GM12801 (cell line): Measurements from ENCODE around the gene FNDC3A.

Experiments used
- TF ChIP-seq, protein P1 (sequence below): IDR thresholded peaks from one replicate; pipeline ENCODE4 v1.5.1; 2011; ENCODE audit warnings: control low read depth; ENCODE audit not compliant: insufficient read length; ENCODE audit errors: extremely low read depth

Gene FNDC3A

DNA sequence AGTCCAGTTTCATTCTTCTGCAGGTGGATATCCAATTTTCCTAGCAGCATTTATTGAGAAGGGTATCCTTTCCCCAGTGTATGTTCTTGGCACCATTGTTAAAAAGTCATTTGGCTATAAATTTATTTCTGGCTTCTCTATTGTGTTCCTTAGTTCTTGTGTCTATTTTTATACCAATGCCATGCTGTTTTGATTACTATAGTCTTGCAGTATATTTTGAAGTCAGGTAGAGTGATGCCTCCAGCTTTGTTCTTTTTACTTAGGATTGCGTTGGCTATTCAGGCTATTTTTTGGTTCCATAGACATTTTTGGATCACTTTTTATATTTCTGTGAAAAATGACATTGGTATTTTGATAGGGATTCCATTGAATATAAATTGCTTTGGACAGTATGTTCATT lies 172.7 kb downstream of the FNDC3A start:
- TF ChIP-seq, protein P1, sequence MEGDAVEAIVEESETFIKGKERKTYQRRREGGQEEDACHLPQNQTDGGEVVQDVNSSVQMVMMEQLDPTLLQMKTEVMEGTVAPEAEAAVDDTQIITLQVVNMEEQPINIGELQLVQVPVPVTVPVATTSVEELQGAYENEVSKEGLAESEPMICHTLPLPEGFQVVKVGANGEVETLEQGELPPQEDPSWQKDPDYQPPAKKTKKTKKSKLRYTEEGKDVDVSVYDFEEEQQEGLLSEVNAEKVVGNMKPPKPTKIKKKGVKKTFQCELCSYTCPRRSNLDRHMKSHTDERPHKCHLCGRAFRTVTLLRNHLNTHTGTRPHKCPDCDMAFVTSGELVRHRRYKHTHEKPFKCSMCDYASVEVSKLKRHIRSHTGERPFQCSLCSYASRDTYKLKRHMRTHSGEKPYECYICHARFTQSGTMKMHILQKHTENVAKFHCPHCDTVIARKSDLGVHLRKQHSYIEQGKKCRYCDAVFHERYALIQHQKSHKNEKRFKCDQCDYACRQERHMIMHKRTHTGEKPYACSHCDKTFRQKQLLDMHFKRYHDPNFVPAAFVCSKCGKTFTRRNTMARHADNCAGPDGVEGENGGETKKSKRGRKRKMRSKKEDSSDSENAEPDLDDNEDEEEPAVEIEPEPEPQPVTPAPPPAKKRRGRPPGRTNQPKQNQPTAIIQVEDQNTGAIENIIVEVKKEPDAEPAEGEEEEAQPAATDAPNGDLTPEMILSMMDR = no peak

DNA sequence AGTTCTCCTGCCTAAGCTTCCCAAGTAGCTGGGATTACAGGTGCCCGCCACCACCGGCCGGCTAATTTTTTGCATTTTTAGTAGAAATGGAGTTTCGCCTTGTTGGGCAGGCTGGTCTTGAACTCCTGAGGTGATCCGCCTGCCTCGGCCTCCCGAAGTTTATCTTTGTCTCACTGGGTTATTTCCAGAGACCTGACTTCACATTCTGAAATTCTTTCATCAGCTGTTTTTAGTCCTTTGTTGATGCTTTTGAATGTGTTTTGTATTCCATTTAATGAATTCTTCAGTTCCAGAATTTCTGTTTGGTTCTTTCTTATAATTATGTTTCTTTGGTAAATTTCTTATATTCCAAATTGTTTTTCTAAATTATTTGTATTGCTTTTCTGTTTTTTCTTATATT lies 189.0 kb downstream of the FNDC3A start:
- TF ChIP-seq, protein P1 = no peak

DNA sequence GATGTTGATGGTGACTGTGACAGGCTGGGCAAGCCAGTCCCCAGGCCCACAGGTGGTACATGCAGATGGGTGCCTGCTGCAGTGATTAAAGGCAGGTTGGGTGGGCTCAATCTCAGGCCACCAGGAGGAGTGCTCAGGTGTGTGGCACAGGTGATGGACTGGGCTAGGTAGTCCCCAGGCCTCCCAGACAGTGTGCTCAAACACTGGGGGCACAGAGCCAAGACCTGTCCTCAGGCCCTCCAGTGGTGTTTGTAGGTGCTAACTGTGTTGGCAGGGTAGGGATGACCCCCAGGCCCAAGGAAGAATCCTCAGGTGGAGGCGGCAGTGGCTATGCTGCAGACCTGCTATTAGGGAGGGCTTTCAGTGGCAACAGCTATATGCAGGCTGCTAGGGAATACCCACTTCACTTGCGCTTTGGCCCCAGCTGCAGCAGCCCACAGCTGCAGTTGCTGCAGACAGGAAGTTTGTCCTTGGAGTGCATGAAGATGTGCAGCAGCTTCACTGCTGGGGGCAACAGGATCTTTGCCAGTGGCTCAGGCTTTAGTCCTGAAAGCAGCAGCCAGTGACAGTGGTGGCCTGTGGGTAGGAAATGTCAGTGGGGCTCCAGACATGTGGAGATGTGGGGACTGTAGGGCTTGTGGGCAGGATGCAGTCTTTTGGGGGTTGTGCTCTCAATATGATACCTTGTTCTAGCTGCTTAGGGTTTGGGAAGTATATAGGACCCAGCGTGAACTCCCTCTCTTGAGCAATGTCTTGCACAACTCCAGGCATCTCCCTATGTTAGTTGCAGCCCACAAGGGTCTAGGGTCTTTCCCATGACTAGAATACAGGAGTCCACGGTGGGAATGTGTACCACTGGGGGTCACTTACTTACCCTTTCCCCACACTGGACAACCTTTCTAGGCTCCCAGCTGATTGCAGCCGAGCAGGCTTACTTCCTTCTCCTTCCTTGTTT lies 190.4 kb downstream of the FNDC3A start:
- TF ChIP-seq, protein P1 = no peak

DNA sequence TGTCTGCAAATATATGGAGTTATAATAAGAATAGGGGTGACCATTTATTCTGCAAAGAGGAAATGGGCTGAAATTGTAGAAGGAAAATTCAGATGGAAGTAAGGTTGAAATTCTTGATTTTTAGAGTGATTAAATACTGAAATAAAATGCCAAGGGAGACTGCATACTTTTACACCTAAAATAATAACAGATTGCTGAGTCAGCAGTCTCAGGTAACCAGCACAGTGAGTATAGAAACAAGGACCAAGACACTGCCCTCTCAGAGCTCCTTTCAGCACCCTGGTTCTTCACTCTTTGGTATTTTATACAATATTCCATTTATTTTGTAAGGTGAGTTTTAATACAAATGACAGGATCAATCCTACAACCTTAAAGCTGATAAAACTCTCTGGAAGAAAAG lies 195.6 kb downstream of the FNDC3A start:
- TF ChIP-seq, protein P1 = no peak

DNA sequence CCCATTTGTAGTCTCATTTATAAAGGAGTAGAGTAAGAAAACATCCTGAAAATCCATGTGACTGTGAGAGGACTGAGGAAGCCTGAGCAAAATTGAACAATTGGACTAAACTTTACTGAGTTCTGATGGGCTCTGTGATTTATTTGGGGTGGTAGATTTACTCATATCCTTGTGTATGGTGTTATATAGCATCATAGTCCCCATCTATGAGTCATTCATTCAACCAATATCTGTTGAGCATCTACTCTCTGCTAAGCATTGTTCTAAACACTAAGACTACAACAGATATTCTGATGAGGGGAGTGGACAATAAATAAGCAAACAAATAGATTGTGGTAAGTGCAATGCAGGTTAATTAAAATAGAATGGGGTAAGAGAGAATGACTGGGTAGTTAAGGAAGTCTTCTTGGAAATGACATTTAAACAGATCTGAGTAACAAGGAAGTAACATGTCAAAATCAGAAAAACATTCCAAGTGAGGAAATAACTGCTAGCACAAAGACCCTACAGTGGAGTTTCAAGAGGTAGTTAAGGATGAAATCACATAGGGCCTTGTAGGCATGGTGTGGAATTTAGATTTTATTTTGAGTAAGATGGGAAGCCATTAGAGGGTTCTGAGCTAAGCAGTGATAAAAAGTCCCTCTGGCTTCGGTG lies 208.1 kb downstream of the FNDC3A start:
- TF ChIP-seq, protein P1 = no peak

DNA sequence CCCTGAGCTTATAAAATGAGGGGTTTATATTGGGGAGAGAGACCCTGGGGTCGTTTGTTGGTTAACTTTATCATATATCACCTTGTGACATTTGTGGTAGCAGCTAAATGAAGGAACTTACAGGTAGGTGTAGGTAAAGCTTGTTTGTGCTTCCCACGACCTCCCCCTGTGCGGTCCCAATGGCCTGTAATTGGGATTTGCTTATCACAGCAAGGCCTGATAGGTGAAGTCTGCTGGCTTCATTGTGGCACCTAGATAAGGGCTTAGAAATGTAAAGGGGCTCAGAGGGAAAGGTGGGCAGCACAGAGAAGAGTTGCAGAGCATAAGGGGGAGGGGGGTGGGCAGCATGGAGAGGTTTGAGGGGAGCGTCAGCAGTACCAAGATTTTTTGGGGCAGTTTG lies 208.9 kb downstream of the FNDC3A start:
- TF ChIP-seq, protein P1 = no peak

DNA sequence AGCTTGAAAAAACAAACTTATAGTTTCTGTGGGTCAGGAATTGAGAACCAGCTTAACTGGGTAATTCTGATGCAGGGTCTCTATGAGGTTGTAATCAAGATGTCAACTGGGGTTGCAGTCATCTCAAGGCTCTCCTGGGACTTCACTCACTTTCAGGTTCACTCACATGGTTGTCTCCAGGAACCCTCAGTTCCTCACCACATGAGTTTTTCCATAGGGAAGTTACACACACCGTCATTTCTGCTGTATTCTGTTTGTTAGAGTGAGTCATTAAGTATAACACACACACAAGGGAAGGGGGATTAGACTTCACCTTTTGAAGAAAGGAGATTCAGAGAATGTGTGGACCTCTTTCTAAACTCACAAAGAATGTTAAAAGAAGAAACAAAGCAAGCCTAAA lies 209.6 kb downstream of the FNDC3A start:
- TF ChIP-seq, protein P1 = no peak
